ENCODE data around the gene MKRN2. TPM values are rescaled to one million over a fixed set of nuclear protein-coding genes. Genes with fewer than 3 reads are reported as not detected.

MKRN2 gene
- total and polyA plus RNA-seq, 2 of the 4 experiments (the other 2 are of a cell fraction) = 44.4 to 65.6 TPM

DNA sequence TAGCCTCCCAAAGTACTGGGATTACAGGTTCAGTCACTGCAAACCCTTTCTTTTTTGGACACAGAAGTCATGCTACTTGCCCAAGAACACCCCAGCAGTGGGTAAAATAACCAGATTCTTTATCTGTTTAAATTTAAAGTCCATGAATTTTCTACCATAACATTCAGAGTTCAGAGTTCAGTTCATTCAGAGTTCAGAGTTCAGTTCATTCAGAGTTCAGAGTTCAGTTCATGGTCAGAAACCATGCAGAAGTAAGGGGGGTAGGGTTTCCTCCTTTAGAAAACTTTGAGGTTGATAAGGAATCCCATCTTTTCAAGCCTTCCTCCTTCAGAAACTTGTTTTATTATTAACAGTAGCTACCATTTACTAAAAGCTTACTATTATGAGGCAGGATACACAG, 63.8 kb downstream of the MKRN2 start:
- H3K4me1 ChIP-seq (ENCODE audit: control insufficient read depth, insufficient read depth, low read length) = peaks cover 12% of the 10 kb centered on the region
- DNase-seq (no peak), ATAC-seq (ENCODE audit: low read depth) (no peak; the same call in 1 of the 2 replicates)
- ChIA-PET POLR2A (ENCODE audit: unreplicated experiment) (no interaction called here), CTCF (no interaction called here)
- no peaks in the 10 kb centered on the region for H3K27me3 ChIP-seq (ENCODE audit: control insufficient read depth, insufficient read depth, low read length)
- H3K18ac ChIP-seq (ENCODE audit: low read depth, low read length) = no peak overlapping the region
- H2AK9ac ChIP-seq (replicated peaks; ENCODE audit: low read depth, low read length, poor library complexity) = no peak overlapping the region
- no peak overlapping the region for H2BK5ac ChIP-seq (ENCODE audit: low read depth, low read length, poor library complexity, severe bottlenecking)
- no peak overlapping the region for H4K8ac ChIP-seq (ENCODE audit: low read depth in 2 of 2, low read length in 2 of 2)
- peaks cover 13% of the 10 kb centered on the region for H3K9me1 ChIP-seq (ENCODE audit: insufficient read depth, low read length)
- no peak overlapping the region for H2BK120ac ChIP-seq (ENCODE audit: low read depth, low read length)
- H3K9me3 ChIP-seq (ENCODE audit: control insufficient read depth, insufficient read depth, low read length) = no peaks in the 10 kb centered on the region
- H4K91ac ChIP-seq (ENCODE audit: insufficient read depth, low read depth, low read length) = no peak overlapping the region
- H4K20me1 ChIP-seq (ENCODE audit: insufficient read depth, low read length) = peaks cover 66% of the 10 kb centered on the region
- no peak overlapping the region for H2AFZ ChIP-seq (replicated peaks; ENCODE audit: low read length, poor library complexity)
- H4K5ac ChIP-seq (ENCODE audit: low read depth, low read length) = no peak overlapping the region
- no peak overlapping the region for H3K56ac ChIP-seq (ENCODE audit: extremely low read depth, insufficient read depth, low read length)
- no peak overlapping the region for H3K4me2 ChIP-seq (ENCODE audit: low read depth, low read length)
- H2BK15ac ChIP-seq (ENCODE audit: low read depth, low read length) = no peak overlapping the region
- H3K14ac ChIP-seq (replicated peaks; ENCODE audit: low read depth, low read length) = no peak overlapping the region
- H3K4ac ChIP-seq (ENCODE audit: low read depth, low read length) = no peak overlapping the region
- H2BK20ac ChIP-seq (ENCODE audit: low read depth, low read length) = no peak overlapping the region
- H3K36me3 ChIP-seq (ENCODE audit: control insufficient read depth, insufficient read depth, low read length) = peaks cover 11% of the 10 kb centered on the region
- peaks cover 17 to 73% of the 10 kb centered on the region in 2 experiments; a peak in 3 of 4 replicates for H3K79me1 ChIP-seq (ENCODE audit: low read depth in 1 of 2, low read length in 2 of 2)
- in situ Hi-C loops (cut with MboI; ENCODE audit: low sequenced_read_pairs) = no loop called here
- H3K4me3 ChIP-seq (ENCODE audit: insufficient read depth, low read depth, low read length) = no peak overlapping the region
- dilution Hi-C loops (cut with HindIII; ENCODE audit: low sequenced_read_pairs, unreplicated experiment) = no loop called here
- BruUV-seq (replicated peaks) = no TSS peak
- TF ChIP-seq RAD21 (IDR thresholded peaks at IDR 0.05; ENCODE audit: low read length) (no peak), CEBPB (IDR thresholded peaks at IDR 0.05; ENCODE audit: low read depth, low read length) (no peak), POLR2A (IDR thresholded peaks at IDR 0.05; ENCODE audit: low read depth, low read length) (no peak), NFE2L2 (IDR thresholded peaks at IDR 0.05; ENCODE audit: low read depth, low read length) (no peak), BHLHE40 (IDR thresholded peaks at IDR 0.05; ENCODE audit: low read depth, low read length) (no peak), MAFK (IDR thresholded peaks at IDR 0.05; ENCODE audit: low read depth, low read length) (no peak), RFX5 (IDR thresholded peaks at IDR 0.05; ENCODE audit: low read depth, low read length) (no peak), MXI1 (IDR thresholded peaks at IDR 0.05; ENCODE audit: borderline replicate concordance, low read depth, low read length) (no peak), FOS (IDR thresholded peaks at IDR 0.05; ENCODE audit: low read depth, low read length) (no peak), SMC3 (IDR thresholded peaks at IDR 0.05; ENCODE audit: low read depth, low read length) (no peak), MAZ (IDR thresholded peaks at IDR 0.05; ENCODE audit: borderline replicate concordance, low read depth, low read length) (no peak), RCOR1 (IDR thresholded peaks at IDR 0.05; ENCODE audit: insufficient replicate concordance, low read length) (no peak), CHD1 (IDR thresholded peaks at IDR 0.05; ENCODE audit: low read depth, low read length) (no peak)
- TF ChIP-seq, protein P1, sequence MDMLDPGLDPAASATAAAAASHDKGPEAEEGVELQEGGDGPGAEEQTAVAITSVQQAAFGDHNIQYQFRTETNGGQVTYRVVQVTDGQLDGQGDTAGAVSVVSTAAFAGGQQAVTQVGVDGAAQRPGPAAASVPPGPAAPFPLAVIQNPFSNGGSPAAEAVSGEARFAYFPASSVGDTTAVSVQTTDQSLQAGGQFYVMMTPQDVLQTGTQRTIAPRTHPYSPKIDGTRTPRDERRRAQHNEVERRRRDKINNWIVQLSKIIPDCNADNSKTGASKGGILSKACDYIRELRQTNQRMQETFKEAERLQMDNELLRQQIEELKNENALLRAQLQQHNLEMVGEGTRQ (IDR thresholded peaks at IDR 0.05; ENCODE audit: low read depth, low read length) = no peak
- TF ChIP-seq, protein P2, sequence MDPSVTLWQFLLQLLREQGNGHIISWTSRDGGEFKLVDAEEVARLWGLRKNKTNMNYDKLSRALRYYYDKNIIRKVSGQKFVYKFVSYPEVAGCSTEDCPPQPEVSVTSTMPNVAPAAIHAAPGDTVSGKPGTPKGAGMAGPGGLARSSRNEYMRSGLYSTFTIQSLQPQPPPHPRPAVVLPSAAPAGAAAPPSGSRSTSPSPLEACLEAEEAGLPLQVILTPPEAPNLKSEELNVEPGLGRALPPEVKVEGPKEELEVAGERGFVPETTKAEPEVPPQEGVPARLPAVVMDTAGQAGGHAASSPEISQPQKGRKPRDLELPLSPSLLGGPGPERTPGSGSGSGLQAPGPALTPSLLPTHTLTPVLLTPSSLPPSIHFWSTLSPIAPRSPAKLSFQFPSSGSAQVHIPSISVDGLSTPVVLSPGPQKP (IDR thresholded peaks at IDR 0.05; ENCODE audit: borderline replicate concordance, low read depth, low read length) = no peak
- TF ChIP-seq, protein P3, sequence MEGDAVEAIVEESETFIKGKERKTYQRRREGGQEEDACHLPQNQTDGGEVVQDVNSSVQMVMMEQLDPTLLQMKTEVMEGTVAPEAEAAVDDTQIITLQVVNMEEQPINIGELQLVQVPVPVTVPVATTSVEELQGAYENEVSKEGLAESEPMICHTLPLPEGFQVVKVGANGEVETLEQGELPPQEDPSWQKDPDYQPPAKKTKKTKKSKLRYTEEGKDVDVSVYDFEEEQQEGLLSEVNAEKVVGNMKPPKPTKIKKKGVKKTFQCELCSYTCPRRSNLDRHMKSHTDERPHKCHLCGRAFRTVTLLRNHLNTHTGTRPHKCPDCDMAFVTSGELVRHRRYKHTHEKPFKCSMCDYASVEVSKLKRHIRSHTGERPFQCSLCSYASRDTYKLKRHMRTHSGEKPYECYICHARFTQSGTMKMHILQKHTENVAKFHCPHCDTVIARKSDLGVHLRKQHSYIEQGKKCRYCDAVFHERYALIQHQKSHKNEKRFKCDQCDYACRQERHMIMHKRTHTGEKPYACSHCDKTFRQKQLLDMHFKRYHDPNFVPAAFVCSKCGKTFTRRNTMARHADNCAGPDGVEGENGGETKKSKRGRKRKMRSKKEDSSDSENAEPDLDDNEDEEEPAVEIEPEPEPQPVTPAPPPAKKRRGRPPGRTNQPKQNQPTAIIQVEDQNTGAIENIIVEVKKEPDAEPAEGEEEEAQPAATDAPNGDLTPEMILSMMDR (conservative IDR thresholded peaks at IDR 0.05; ENCODE audit: low read depth, low read length) = no peak
- no peak overlapping the region for H2AK5ac ChIP-seq (ENCODE audit: low read depth, low read length)
- H3K9ac ChIP-seq (ENCODE audit: low read depth, low read length) = no peak overlapping the region
- no peak overlapping the region for H3K27ac ChIP-seq (ENCODE audit: insufficient read depth, low read length)
- intact Hi-C loops (cut with micrococcal nuclease) = no loop called here
- H3K23ac ChIP-seq (ENCODE audit: low read depth, low read length) = no peak overlapping the region

All from IMR-90 (cell line).